MM.1S (cell line): Measurements from ENCODE around the gene GPA33.

ENCODE experiments used
- DNase-seq: peaks from one replicate; pipeline ENCODE4 v3.0.0-alpha.2; 2015
- H2AFZ ChIP-seq: fragments of 300-600 bp; sonication (generic); 2 replicates; pipeline ENCODE4 v1.6.0; 2016; ENCODE audit warnings: antibody characterized with exemption, low read length
- H3F3A ChIP-seq: fragments of 300-600 bp; sonication (generic); 2 replicates; pipeline ENCODE4 v1.6.1; 2016; ENCODE audit warnings: mild to moderate bottlenecking, antibody characterized with exemption, low read length, moderate library complexity, mixed read lengths; ENCODE audit not compliant: insufficient read depth
- H3K27ac ChIP-seq: fragments of 300-600 bp; sonication (generic); 2 replicates; pipeline ENCODE4 v1.5.1; 2016; ENCODE audit warnings: mild to moderate bottlenecking, low read length
- H3K27me3 ChIP-seq: fragments of 300-600 bp; sonication (generic); replicated peaks from 2 replicates; pipeline ENCODE4 v1.6.0; 2016; ENCODE audit warnings: low read length; ENCODE audit not compliant: insufficient read depth
- H3K36me3 ChIP-seq: fragments of 300-600 bp; sonication (generic); replicated peaks from 2 replicates; pipeline ENCODE4 v1.6.1; 2016; ENCODE audit warnings: mild to moderate bottlenecking, low read length, mixed read lengths; ENCODE audit not compliant: insufficient read depth
- H3K4me1 ChIP-seq: fragments of 300-600 bp; sonication (generic); 2 replicates; pipeline ENCODE4 v1.6.1; 2016; ENCODE audit warnings: low read length, mixed read lengths
- H3K4me2 ChIP-seq: fragments of 300-600 bp; sonication (generic); 2 replicates; pipeline ENCODE4 v1.6.0; 2016; ENCODE audit warnings: low read depth, low read length
- H3K4me3 ChIP-seq: fragments of 300-600 bp; sonication (generic); 2 replicates; pipeline ENCODE4 v1.5.1; 2016; ENCODE audit warnings: low read length, mixed read lengths
- H3K79me2 ChIP-seq: fragments of 300-600 bp; sonication (generic); 2 replicates; pipeline ENCODE4 v1.6.1; 2016; ENCODE audit warnings: mixed run types, low read length, mixed read lengths
- H3K9ac ChIP-seq: fragments of 300-600 bp; sonication (generic); 2 replicates; pipeline ENCODE4 v1.6.1; 2016; ENCODE audit warnings: low read length, mixed read lengths
- H3K9me2 ChIP-seq: fragments of 300-600 bp; sonication (generic); replicated peaks from 2 replicates; pipeline ENCODE4 v1.6.1; 2016; ENCODE audit warnings: mild to moderate bottlenecking, low read length, mixed read lengths; ENCODE audit not compliant: insufficient read depth
- H3K9me3 ChIP-seq: fragments of 300-600 bp; sonication (generic); replicated peaks from 2 replicates; pipeline ENCODE4 v1.6.1; 2016; ENCODE audit warnings: mild to moderate bottlenecking, low read length, mixed read lengths; ENCODE audit not compliant: insufficient read depth
- H4K20me1 ChIP-seq: fragments of 300-600 bp; sonication (generic); 2 replicates; pipeline ENCODE4 v1.6.1; 2016; ENCODE audit warnings: mild to moderate bottlenecking, low read length, moderate library complexity, mixed read lengths; ENCODE audit not compliant: insufficient read depth
- EZH2 ChIP-seq: fragments of 300-600 bp; sonication (generic); optimal IDR thresholded peaks from 2 replicates; pipeline ENCODE3; 2017; ENCODE audit warnings: low read depth, mild to moderate bottlenecking, antibody characterized with exemption, low read length, mixed read lengths
- EZH2phosphoT487 ChIP-seq: fragments of 300-600 bp; sonication (generic); IDR thresholded peaks from 2 replicates; pipeline ENCODE4 v1.6.1; 2018; ENCODE audit warnings: antibody characterized with exemption, low read length
- TF ChIP-seq, protein P1 (sequence below): fragments of 300-600 bp; sonication (generic); IDR thresholded peaks from 2 replicates; pipeline ENCODE4 v1.5.1; 2016; ENCODE audit warnings: antibody characterized with exemption, low read length, mixed read lengths

Gene GPA33

DNA sequence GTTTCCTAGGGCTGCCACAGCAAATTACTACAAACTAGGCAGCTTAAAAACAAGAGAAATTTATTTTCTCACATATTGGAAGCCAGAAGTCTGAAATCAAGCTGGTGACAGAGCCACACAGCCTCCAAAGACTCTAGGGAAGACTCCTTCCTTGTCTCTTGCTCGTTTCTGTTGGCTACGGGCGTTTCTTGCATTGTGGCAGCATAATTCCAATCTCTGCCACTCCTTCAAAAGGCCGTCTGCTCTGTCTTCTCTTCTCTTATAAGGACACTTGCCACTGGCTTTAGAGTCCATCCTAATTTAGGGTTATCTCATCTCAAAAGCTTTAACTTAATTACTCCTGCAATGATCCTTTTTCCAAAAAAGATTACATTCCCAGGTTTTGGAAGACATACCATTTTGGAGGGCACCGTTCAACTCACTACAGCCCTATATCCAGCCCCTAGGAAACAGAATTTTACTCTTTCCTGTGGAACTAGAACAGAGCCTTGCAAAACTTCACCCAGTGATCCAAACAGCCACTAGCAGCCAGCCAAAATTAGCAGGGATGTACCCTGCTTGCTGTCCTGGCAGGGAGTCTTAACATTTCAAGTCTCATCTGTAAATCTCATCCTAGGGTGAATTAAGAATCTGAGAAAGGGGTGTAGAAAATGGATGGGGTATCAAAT, 12.9 kb upstream of the GPA33 start:
- H3K9me2 ChIP-seq = no peaks in the 10 kb centered on the region
- H3K9me3 ChIP-seq = no peaks in the 10 kb centered on the region
- no peak overlapping the region for H3K4me3 ChIP-seq
- H3K27ac ChIP-seq = no peak overlapping the region
- H2AFZ ChIP-seq = no peak overlapping the region
- H3K9ac ChIP-seq = no peak overlapping the region
- no peaks in the 10 kb centered on the region for H3K36me3 ChIP-seq
- no peaks in the 10 kb centered on the region for H3K79me2 ChIP-seq
- H3K4me2 ChIP-seq = no peak overlapping the region
- no peaks in the 10 kb centered on the region for H4K20me1 ChIP-seq
- no peak for TF ChIP-seq EZH2phosphoT487
- TF ChIP-seq, protein P1, sequence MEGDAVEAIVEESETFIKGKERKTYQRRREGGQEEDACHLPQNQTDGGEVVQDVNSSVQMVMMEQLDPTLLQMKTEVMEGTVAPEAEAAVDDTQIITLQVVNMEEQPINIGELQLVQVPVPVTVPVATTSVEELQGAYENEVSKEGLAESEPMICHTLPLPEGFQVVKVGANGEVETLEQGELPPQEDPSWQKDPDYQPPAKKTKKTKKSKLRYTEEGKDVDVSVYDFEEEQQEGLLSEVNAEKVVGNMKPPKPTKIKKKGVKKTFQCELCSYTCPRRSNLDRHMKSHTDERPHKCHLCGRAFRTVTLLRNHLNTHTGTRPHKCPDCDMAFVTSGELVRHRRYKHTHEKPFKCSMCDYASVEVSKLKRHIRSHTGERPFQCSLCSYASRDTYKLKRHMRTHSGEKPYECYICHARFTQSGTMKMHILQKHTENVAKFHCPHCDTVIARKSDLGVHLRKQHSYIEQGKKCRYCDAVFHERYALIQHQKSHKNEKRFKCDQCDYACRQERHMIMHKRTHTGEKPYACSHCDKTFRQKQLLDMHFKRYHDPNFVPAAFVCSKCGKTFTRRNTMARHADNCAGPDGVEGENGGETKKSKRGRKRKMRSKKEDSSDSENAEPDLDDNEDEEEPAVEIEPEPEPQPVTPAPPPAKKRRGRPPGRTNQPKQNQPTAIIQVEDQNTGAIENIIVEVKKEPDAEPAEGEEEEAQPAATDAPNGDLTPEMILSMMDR = no peak
- no peak for TF ChIP-seq EZH2
- H3F3A ChIP-seq = no peaks in the 10 kb centered on the region
- no peak for DNase-seq
- H3K27me3 ChIP-seq = no peaks in the 10 kb centered on the region
- H3K4me1 ChIP-seq = no peaks in the 10 kb centered on the region

DNA sequence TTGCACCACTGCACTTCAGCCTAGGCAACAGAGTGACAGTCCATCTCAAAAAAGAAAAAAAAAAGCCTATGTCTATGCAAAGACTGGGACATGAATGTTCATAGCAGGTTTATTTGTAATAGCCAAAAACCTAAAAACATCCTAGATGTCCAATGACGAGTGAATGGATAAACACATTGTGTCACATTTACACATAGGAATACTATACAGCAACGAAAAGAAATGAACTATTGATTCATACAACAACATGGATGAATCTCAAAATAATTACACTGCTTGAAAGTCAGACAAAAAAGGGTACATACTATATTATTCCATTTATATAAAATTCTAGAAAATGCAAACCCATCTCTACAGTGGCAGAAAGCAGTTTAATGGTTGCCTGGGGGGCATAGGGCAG, 11.6 kb upstream of the GPA33 start:
- H2AFZ ChIP-seq = no peak overlapping the region
- no peak overlapping the region for H3K4me3 ChIP-seq
- no peaks in the 10 kb centered on the region for H3K36me3 ChIP-seq
- H3K4me1 ChIP-seq = no peaks in the 10 kb centered on the region
- H3K9ac ChIP-seq = no peak overlapping the region
- H4K20me1 ChIP-seq = no peaks in the 10 kb centered on the region
- no peak overlapping the region for H3K4me2 ChIP-seq
- H3K27ac ChIP-seq = no peak overlapping the region
- no peaks in the 10 kb centered on the region for H3K79me2 ChIP-seq
- H3F3A ChIP-seq = no peaks in the 10 kb centered on the region
- H3K27me3 ChIP-seq = no peaks in the 10 kb centered on the region
- no peaks in the 10 kb centered on the region for H3K9me3 ChIP-seq
- no peaks in the 10 kb centered on the region for H3K9me2 ChIP-seq
- no peak for DNase-seq
- TF ChIP-seq EZH2 (no peak), EZH2phosphoT487 (no peak)
- TF ChIP-seq, protein P1 = no peak

DNA sequence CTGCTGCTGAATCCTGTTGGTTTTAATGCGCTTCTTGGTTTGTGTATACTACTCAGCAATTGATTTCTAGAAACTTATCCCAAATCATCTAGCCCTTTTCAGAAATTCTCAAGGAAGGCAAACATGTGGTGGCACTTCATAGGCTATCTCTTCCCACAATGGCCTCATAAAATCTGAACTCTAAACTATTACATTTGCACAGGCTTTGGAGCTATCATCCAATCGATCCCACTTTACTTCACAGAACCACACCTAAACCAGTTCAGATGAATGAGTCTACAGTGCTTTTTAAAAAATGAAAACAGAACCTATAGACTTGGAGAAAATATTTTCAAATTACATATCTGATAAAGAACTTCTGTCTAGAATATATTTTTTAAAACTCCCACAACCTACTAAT, 10.6 kb upstream of the GPA33 start:
- Histone ChIP-seq H2AFZ (no peak overlapping the region), H3K9me3 (no peaks in the 10 kb centered on the region), H3K4me3 (no peak overlapping the region), H3K4me2 (no peak overlapping the region), H3K9ac (no peak overlapping the region), H3K79me2 (no peaks in the 10 kb centered on the region), H3K4me1 (no peaks in the 10 kb centered on the region), H4K20me1 (no peaks in the 10 kb centered on the region), H3K27ac (no peak overlapping the region), H3K36me3 (no peaks in the 10 kb centered on the region), H3K9me2 (no peaks in the 10 kb centered on the region), H3K27me3 (no peaks in the 10 kb centered on the region), H3F3A (no peaks in the 10 kb centered on the region)
- no peak for DNase-seq
- TF ChIP-seq, protein P1 = no peak
- TF ChIP-seq EZH2phosphoT487 (no peak), EZH2 (no peak)
